NCI-H446 (cell line): ENCODE results near the gene SMIM1.
"Not testable (repeated sequence)": the region's sequence is repeated elsewhere in the genome, so short reads cannot be mapped to it uniquely, and the experiment has no call there.

ENCODE experiments used
- DNase-seq, 2 experiments: peaks; one replicate each; lab custom pipeline; 2025; lab: John Stamatoyannopoulos, UW

The SMIM1 gene

GRCh38 chr1:3796215-3797061, 23.9 kb downstream of the SMIM1 start, which contains the start of gene LRRC47:
LRRC47 (minus strand) TSS chr1:3796498; CDS start chr1:3796476, 22 bp downstream.
- DNase-seq, result peak; percentile 86 to 96

- no peak for DNase-seq
Observed at GRCh38 chr1:3799976-3800685, 27.6 kb downstream of the SMIM1 start.

DNA sequence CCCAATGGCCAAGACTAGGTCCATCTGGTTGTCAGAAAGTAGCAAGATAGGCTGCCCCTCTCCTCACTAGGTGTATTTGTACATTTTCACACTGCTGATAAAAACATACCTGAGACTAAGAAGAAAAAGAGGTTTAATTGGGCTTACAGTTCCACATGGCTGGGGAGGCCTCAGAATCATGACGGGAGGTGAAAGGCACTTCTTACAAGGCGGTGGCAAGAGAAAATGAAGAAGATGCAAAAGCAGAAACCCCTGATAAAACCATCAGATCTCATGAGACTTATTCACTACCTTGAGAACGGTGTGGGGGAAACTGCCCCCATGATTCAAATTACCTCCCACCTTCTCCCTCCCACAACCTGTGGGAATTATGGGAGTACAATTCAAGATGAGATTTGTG, 28.2 kb downstream of the SMIM1 start:
- DNase-seq, result not testable (repeated sequence)

DNA sequence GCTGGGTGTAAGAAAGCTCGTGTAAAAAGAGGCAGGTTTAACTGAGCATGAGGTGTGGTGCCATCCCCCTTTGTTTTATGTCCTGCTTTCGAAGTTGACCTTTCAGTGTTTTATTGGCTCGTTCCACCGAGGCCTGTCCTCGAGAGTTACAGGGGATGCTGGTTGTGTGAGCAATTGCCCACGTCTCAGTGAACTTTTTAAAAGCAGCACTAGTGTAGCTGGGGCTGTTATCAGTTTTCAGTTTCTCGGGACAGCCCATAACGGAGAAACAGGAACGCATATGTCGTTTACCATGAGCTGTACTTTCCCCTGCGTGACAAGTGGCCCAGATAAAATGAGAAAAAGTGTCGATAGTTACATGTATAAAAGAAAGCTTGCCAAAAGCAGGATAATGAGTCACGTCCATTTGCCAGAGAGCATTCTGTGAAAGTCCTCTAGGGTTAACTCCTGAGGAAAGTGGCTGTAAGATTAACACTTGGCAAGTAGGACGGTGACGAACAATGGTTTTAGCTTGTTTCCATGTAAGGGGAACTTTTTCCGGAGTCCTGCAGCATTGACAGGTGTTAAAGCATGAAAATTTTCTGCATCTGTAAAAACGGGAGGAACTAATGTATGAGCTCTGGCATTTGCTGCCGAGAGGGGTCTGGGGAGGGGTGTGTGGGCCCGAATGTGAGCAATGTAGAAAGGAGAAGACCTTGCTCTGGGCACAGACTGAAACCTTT, 31.5 kb downstream of the SMIM1 start:
- no peak for DNase-seq

GRCh38 chr1:3804627-3804944, 32.0 kb downstream of the SMIM1 start:
- not testable (repeated sequence) for DNase-seq

DNA sequence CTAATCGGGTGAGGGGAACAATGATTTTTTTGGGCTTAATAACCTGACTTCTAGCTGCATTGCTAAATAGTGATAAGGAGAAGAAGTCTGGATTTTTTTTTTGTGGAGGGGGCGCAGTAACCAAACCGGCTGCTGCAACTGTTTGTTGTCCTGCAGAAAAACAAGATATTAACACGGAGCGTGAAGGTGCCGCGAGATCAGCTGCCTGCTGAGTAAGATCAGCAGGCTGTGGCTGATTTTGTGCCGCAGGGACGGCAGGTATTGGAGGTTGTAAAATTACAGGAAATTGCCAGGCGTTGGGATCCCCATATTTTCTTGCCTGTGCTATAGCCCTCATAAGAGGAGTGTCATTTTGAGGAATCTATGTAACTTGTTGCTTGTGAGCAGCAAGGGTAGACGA, 32.5 kb downstream of the SMIM1 start:
- DNase-seq, result no peak

- DNase-seq, result no peak
Observed at GRCh38 chr1:3807769-3808168, 35.2 kb downstream of the SMIM1 start.

- DNase-seq, result no peak
Observed at GRCh38 chr1:3809680-3810079, 37.1 kb downstream of the SMIM1 start.

DNA sequence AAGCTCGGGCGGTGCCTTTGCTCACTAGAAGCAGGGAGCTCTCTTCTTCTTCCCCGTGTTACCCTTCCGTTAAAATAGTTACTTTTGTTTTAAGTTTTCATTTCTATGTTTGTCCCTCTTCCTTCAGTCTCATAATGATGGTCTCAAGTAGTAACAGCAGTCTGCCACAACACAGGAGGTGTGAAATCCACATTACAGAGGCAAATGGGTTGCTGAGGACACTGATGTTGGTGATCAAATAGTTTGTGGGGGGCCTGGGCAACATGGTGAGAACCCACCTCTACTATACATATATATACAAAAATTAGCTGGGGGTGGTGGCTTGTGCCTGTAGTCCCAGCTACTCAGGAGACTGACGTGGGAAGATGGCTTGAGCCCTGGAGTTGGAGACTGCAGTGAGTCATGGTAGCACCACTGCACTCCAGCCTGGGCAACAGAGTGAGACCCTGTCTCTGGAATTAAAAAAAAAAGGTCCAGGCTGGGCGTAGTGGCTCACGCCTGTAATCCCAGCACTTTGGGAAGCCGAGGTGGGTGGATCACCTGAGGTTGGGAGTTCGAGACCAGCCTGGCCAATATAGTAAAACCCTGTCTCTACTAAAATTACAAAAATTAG, 37.7 kb downstream of the SMIM1 start:
- DNase-seq, result not testable (repeated sequence)

DNA sequence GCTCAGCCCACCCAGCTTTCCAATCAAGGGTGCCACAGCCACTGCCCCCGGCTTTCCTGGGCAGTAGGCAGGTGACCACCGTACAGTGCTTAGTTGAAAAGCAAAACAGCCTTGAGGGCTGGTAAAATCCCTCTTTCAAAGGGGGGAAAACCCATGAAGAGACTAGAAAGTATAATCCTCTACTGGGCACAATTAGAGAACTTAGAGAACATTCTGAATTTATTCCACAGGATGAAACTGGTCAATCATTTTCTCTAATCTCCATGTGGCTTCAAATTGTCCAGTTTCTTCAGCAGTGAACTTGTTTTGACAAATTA, 39.0 kb downstream of the SMIM1 start:
- no peak for DNase-seq

- DNase-seq, result no peak
Observed at GRCh38 chr1:3814065-3814464, 41.5 kb downstream of the SMIM1 start.

DNA sequence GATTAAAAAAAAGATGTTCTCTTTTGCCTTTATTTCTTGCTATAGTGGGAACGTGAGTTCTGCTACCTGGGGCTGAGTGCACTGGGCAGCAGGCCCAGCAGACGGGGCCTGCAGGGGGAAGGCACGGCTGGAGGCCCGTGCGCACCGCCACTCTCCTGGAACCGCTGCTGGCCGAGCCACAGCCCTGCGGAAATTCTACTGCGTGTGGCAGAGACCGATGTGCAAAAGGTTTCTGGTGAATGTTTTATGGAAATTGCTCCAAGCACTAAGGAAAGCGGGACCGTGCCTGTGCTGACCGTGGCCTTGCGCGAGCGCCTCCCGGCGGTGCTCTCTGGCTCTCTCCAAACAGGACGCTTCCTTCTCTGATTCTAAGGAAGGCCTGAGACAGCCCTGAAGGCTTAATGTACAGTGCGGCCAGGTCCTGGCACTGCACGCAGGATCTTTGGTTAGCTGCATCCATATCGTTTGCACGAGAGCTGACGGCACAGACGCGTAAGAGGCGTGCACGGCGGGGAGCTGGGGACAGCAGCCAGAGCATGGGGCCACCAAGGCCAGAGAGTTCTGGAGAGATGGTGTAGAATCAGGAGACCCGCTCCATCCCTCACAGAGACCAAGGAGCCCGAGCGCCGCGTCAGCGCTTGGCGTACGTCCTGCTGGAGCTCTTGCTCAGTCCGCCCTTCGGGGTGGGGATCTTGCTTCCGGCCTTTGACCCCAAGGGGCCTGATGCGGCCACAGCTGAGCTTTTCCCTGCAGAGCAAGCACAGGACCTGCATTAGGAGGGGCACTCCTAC, 42.4 kb downstream of the SMIM1 start:
- no peak for DNase-seq

GRCh38 chr1:3816331-3817137, 44.0 kb downstream of the SMIM1 start:
- DNase-seq, result no peak

GRCh38 chr1:3817138-3817740, 44.7 kb downstream of the SMIM1 start:
- DNase-seq, result no peak

DNA sequence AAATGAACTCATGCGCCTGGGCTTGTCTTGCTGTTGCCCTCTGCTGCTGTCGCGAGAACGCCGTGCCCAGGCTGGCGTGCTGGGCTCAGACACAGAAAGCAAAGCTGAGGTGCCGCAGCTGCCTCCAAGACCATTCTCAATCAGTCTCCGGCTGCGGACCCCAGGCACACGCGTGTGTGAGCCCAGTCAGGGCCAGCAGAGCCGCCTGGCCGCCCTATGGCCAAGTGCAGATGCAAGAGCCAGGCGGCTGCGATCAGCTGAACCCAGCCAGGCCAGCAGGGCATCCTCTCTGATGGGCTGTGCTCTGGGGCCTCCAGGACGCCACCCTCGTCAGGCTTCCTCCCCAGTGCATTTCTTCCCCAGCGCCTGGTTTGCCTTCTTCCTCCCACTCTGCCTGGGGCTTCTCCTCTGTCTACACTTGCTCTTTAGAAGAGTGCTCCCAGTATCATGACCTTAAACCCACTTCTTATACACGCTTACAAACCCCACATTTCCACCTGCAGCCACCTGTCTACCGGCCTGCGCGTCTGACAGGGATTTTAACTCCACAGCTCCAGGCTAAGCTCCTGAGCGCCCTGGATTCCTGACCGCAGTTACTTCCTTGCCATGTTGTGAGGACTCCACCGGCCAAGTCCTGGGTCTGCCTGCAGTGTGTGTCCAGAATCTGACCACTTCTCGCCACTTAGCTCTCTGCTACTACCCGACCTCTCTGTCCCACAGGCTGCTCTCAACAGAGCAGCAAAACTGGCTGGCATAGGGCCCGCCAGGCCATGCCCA, 45.5 kb downstream of the SMIM1 start:
- DNase-seq, result no peak

DNA sequence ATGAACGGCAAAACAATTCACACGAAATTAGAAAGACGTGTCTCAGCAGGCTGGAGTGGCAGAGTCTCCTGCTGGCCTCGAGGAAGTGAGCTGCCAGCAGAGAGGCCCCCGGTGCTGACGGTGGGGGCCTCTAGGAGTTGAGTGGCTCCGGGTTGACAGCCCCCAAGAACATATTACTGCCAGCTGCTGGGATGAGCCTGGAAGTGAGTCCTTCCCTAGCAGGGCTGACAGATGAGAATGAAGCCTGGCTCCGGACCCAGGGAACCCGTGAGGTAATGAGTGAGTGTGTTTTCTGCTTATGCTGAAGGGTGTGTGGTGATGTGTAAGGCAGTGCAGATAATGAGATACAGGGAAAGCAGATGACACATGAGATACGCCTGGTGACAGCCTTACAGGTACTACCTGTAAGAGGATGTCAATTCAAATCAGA, 47.2 kb downstream of the SMIM1 start:
- no peak for DNase-seq

GRCh38 chr1:3820316-3820715, 47.8 kb downstream of the SMIM1 start:
- DNase-seq, result no peak

GRCh38 chr1:3821004-3821403, 48.5 kb downstream of the SMIM1 start:
- peak; percentile 79 to 91 for DNase-seq

- DNase-seq, result no peak
Observed at GRCh38 chr1:3821447-3821846, 48.9 kb downstream of the SMIM1 start.

- DNase-seq, result no peak
Observed at GRCh38 chr1:3821908-3822307, 49.4 kb downstream of the SMIM1 start.
